IMR-90 (cell line): Measurements from ENCODE around the gene TMEM245. TPM values are rescaled to one million over a fixed set of nuclear protein-coding genes. Genes with fewer than 3 reads are reported as not detected.

Source experiments
- ATAC-seq: fragments of 200-7000 bp; cut with Tn5 transposase; 2 replicates; pipeline ENCODE4 v1.9.1; 2020; ENCODE audit warnings: low read depth, mild to moderate bottlenecking, moderate library complexity
- BruUV-seq: library from RNA; stranded (reverse); fragments of 400-500 nt; replicated peaks from 2 replicates; lab custom pipeline; 2021; lab: Mats Ljungman, UMichigan
- CTCF ChIA-PET: fragments of 300-600 bp; formaldehyde crosslinking; extraction: SDS; loops from one replicate; lab custom pipeline; 2021; ENCODE audit warnings: antibody characterized with exemption; lab: Yijun Ruan, JAX
- POLR2A ChIA-PET: fragments of 300-600 bp; sonication (Branson Sonifier 250); formaldehyde crosslinking; loops from one replicate; lab custom pipeline; 2022; ENCODE audit warnings: antibody characterized with exemption; ENCODE audit not compliant: unreplicated experiment; lab: Charles Lee
- DNase-seq: peaks from one replicate; pipeline ENCODE4 v3.0.0; 2013
- H2AFZ ChIP-seq: replicated peaks from 2 replicates; pipeline ENCODE3; 2013; ENCODE audit warnings: low read length, mild to moderate bottlenecking; ENCODE audit not compliant: poor library complexity
- H2AK5ac ChIP-seq: 2 replicates; pipeline ENCODE4 v1.6.1; 2013; ENCODE audit warnings: low read depth, low read length, inconsistent platforms
- H2AK9ac ChIP-seq: replicated peaks from 2 replicates; pipeline ENCODE3; 2013; ENCODE audit warnings: mild to moderate bottlenecking, low read depth, low read length, moderate library complexity; ENCODE audit not compliant: poor library complexity
- H2BK120ac ChIP-seq: 2 replicates; pipeline ENCODE4 v1.6.1; 2013; ENCODE audit warnings: low read depth, low read length, inconsistent platforms
- H2BK15ac ChIP-seq: 3 replicates; pipeline ENCODE4 v1.6.1; 2013; ENCODE audit warnings: low read depth, low read length, inconsistent platforms
- H2BK20ac ChIP-seq: 2 replicates; pipeline ENCODE4 v1.6.1; 2013; ENCODE audit warnings: low read depth, mild to moderate bottlenecking, inconsistent platforms, low read length, moderate library complexity
- H2BK5ac ChIP-seq: 2 replicates; pipeline ENCODE4 v1.6.1; 2013; ENCODE audit warnings: mild to moderate bottlenecking, low read depth, low read length, inconsistent platforms; ENCODE audit not compliant: poor library complexity, severe bottlenecking
- H3K14ac ChIP-seq: replicated peaks from 2 replicates; pipeline ENCODE4 v1.6.1; 2013; ENCODE audit warnings: low read depth, low read length, inconsistent platforms
- H3K18ac ChIP-seq: 2 replicates; pipeline ENCODE4 v1.6.1; 2013; ENCODE audit warnings: low read depth, low read length, control low read depth
- H3K23ac ChIP-seq: 2 replicates; pipeline ENCODE4 v1.6.1; 2013; ENCODE audit warnings: low read depth, low read length, inconsistent platforms
- H3K27ac ChIP-seq: 2 replicates; pipeline ENCODE4 v1.5.1; 2013; ENCODE audit warnings: mild to moderate bottlenecking, control low read depth, low read length; ENCODE audit not compliant: insufficient read depth
- H3K27me3 ChIP-seq: 2 replicates; pipeline ENCODE4 v1.6.1; 2013; ENCODE audit warnings: low read length; ENCODE audit not compliant: control insufficient read depth, insufficient read depth
- H3K36me3 ChIP-seq: 2 replicates; pipeline ENCODE4 v1.6.1; 2013; ENCODE audit warnings: low read length, mixed read lengths; ENCODE audit not compliant: control insufficient read depth, insufficient read depth
- H3K4ac ChIP-seq: 2 replicates; pipeline ENCODE4 v1.6.1; 2013; ENCODE audit warnings: low read depth, low read length, inconsistent platforms
- H3K4me1 ChIP-seq: 2 replicates; pipeline ENCODE4 v1.6.1; 2013; ENCODE audit warnings: low read length, mixed read lengths; ENCODE audit not compliant: control insufficient read depth, insufficient read depth
- H3K4me2 ChIP-seq: 2 replicates; pipeline ENCODE4 v1.6.1; 2013; ENCODE audit warnings: low read depth, mild to moderate bottlenecking, control low read depth, low read length, moderate library complexity
- H3K4me3 ChIP-seq: 2 replicates; pipeline ENCODE4 v1.5.1; 2013; ENCODE audit warnings: low read depth, mild to moderate bottlenecking, control low read depth, low read length, moderate library complexity; ENCODE audit not compliant: insufficient read depth
- H3K56ac ChIP-seq: 2 replicates; pipeline ENCODE4 v1.6.1; 2013; ENCODE audit warnings: low read length, inconsistent platforms; ENCODE audit not compliant: insufficient read depth; ENCODE audit errors: extremely low read depth
- H3K79me1 ChIP-seq, 2 experiments: 2 replicates each; pipeline ENCODE4 v1.6.1; 2013; ENCODE audit warnings: low read length in 2 of 2, inconsistent platforms in 1 of 2, low read depth in 1 of 2
- H3K9ac ChIP-seq: 2 replicates; pipeline ENCODE4 v1.6.1; 2013; ENCODE audit warnings: low read depth, low read length, control low read depth
- H3K9me1 ChIP-seq: 2 replicates; pipeline ENCODE4 v1.6.1; 2013; ENCODE audit warnings: low read length, inconsistent platforms; ENCODE audit not compliant: insufficient read depth
- H3K9me3 ChIP-seq: 2 replicates; pipeline ENCODE4 v1.6.1; 2013; ENCODE audit warnings: low read length; ENCODE audit not compliant: control insufficient read depth, insufficient read depth
- H4K20me1 ChIP-seq: 2 replicates; pipeline ENCODE4 v1.6.1; 2013; ENCODE audit warnings: low read length, inconsistent platforms; ENCODE audit not compliant: insufficient read depth
- H4K5ac ChIP-seq: 2 replicates; pipeline ENCODE4 v1.6.1; 2013; ENCODE audit warnings: mild to moderate bottlenecking, low read depth, low read length, control low read depth
- H4K8ac ChIP-seq, 2 experiments: 2 replicates each; pipeline ENCODE4 v1.6.1; 2013; ENCODE audit warnings: low read depth in 2 of 2, low read length in 2 of 2, control low read depth in 1 of 2, inconsistent platforms in 1 of 2
- H4K91ac ChIP-seq: 2 replicates; pipeline ENCODE4 v1.6.1; 2013; ENCODE audit warnings: low read depth, low read length, inconsistent platforms; ENCODE audit not compliant: insufficient read depth
- BHLHE40 ChIP-seq: fragments of 150-350 bp; IDR thresholded peaks from 2 replicates; pipeline ENCODE4 v1.6.1; 2016; ENCODE audit warnings: mild to moderate bottlenecking, low read depth, low read length
- CEBPB ChIP-seq: IDR thresholded peaks from 2 replicates; pipeline ENCODE4 v1.6.1; 2012; ENCODE audit warnings: low read depth, low read length, improper control_type of control experiment
- CHD1 ChIP-seq: IDR thresholded peaks from 2 replicates; pipeline ENCODE4 v1.6.1; 2012; ENCODE audit warnings: low read depth, low read length, improper control_type of control experiment
- CTCF ChIP-seq: conservative IDR thresholded peaks from 2 replicates; pipeline ENCODE4 v1.5.1; 2012; ENCODE audit warnings: mild to moderate bottlenecking, low read depth, low read length, improper control_type of control experiment
- ELK1 ChIP-seq: fragments of 150-350 bp; IDR thresholded peaks from 2 replicates; pipeline ENCODE4 v1.6.1; 2016; ENCODE audit warnings: low read depth, mild to moderate bottlenecking, low read length, moderate library complexity, borderline replicate concordance
- FOS ChIP-seq: fragments of 150-350 bp; IDR thresholded peaks from 2 replicates; pipeline ENCODE4 v1.6.1; 2016; ENCODE audit warnings: low read depth, low read length
- MAFK ChIP-seq: IDR thresholded peaks from 2 replicates; pipeline ENCODE4 v1.6.1; 2012; ENCODE audit warnings: low read depth, low read length, improper control_type of control experiment
- MAZ ChIP-seq: IDR thresholded peaks from 2 replicates; pipeline ENCODE4 v1.6.1; 2012; ENCODE audit warnings: low read depth, mild to moderate bottlenecking, low read length, improper control_type of control experiment, moderate library complexity, borderline replicate concordance
- MXI1 ChIP-seq: IDR thresholded peaks from 2 replicates; pipeline ENCODE4 v1.6.1; 2012; ENCODE audit warnings: low read depth, mild to moderate bottlenecking, low read length, moderate library complexity, borderline replicate concordance
- NFE2L2 ChIP-seq: fragments of 150-350 bp; IDR thresholded peaks from 2 replicates; pipeline ENCODE4 v1.6.1; 2016; ENCODE audit warnings: low read depth, mild to moderate bottlenecking, low read length
- POLR2A ChIP-seq: IDR thresholded peaks from 2 replicates; pipeline ENCODE4 v1.6.1; 2012; ENCODE audit warnings: mild to moderate bottlenecking, low read depth, low read length
- RAD21 ChIP-seq: IDR thresholded peaks from 2 replicates; pipeline ENCODE4 v1.6.1; 2012; ENCODE audit warnings: low read length, improper control_type of control experiment
- RCOR1 ChIP-seq: IDR thresholded peaks from 2 replicates; pipeline ENCODE4 v1.6.1; 2012; ENCODE audit warnings: mild to moderate bottlenecking, low read length, improper control_type of control experiment; ENCODE audit not compliant: insufficient replicate concordance
- RFX5 ChIP-seq: IDR thresholded peaks from 2 replicates; pipeline ENCODE4 v1.8.0; 2012; ENCODE audit warnings: low read depth, mild to moderate bottlenecking, low read length, moderate library complexity
- SMC3 ChIP-seq: fragments of 150-350 bp; IDR thresholded peaks from 2 replicates; pipeline ENCODE4 v1.6.1; 2016; ENCODE audit warnings: low read depth, mild to moderate bottlenecking, antibody characterized with exemption, low read length, moderate library complexity
- USF2 ChIP-seq: fragments of 150-350 bp; IDR thresholded peaks from 2 replicates; pipeline ENCODE4 v1.6.1; 2017; ENCODE audit warnings: mild to moderate bottlenecking, antibody characterized with exemption, low read length, low read depth
- WGBS, 2 experiments: methylation state at CpG; one replicate each; pipeline versions ENCODE4 v1.1.5 to v1.1.7; 2013; ENCODE audit warnings: missing lambda C conversion rate in 2 of 2; ENCODE audit not compliant: insufficient read length in 1 of 2; ENCODE audit errors: extremely low coverage in 2 of 2; 5-methylcytosine and 5-hydroxymethylcytosine counted together
- dilution Hi-C: fragments of 300-500 bp; cut with HindIII; formaldehyde crosslinking; loops from one replicate; pipeline ENCODE4 v1.14.3; 2018; ENCODE audit warnings: low sequenced_read_pairs; ENCODE audit not compliant: unreplicated experiment
- in situ Hi-C: fragments of 300-500 bp; cut with MboI; formaldehyde crosslinking; loops from 3 replicates; pipeline ENCODE4 v1.14.3; 2019; ENCODE audit warnings: low sequenced_read_pairs, inconsistent platforms, mixed read lengths
- intact Hi-C: fragments of 100-400 bp; cut with micrococcal nuclease; formaldehyde crosslinking; loops from 2 replicates; pipeline ENCODE4 v1.10.0; 2022
- polyA plus RNA-seq, 3 experiments: library from polyadenylated mRNA; depleted of rRNA; stranded (reverse); fragments of >200 nt; gene quantifications; 2 replicates each; pipeline ENCODE4 v1.2.3, GENCODE V29; 2012; ENCODE audit warnings: low replicate concordance in 1 of 3
- total RNA-seq: library from RNA; depleted of rRNA; stranded (reverse); fragments of >200 nt; gene quantifications from 2 replicates; pipeline ENCODE4 v1.2.3, GENCODE V29; 2012

Gene TMEM245
- total and polyA plus RNA-seq, 2 of the 4 experiments (the other 2 are of a cell fraction) = 24.8 to 57.9 TPM

GRCh38 chr9:108978205-108978604, 141.5 kb downstream of the TMEM245 start:
- Histone ChIP-seq H2BK5ac (no peak overlapping the region), H3K9me3 (no peaks in the 10 kb centered on the region), H4K5ac (no peak overlapping the region), H3K4ac (no peak overlapping the region), H4K8ac (no peak overlapping the region), H2AK5ac (no peak overlapping the region), H4K91ac (no peak overlapping the region), H2BK15ac (no peak overlapping the region), H3K4me3 (no peak overlapping the region), H3K9ac (no peak overlapping the region), H3K36me3 (peaks cover 11% of the 10 kb centered on the region), H3K9me1 (no peaks in the 10 kb centered on the region), H3K79me1 (peaks cover 13 to 15% of the 10 kb centered on the region in 2 experiments), H3K14ac (no peak overlapping the region), H3K4me2 (no peak overlapping the region), H3K18ac (no peak overlapping the region), H2AK9ac (no peak overlapping the region), H2BK120ac (no peak overlapping the region), H4K20me1 (no peaks in the 10 kb centered on the region), H2AFZ (no peak overlapping the region), H3K4me1 (no peaks in the 10 kb centered on the region), H3K23ac (no peak overlapping the region), H2BK20ac (no peak overlapping the region), H3K56ac (no peak overlapping the region), H3K27me3 (no peaks in the 10 kb centered on the region), H3K27ac (no peak overlapping the region)
- DNase-seq = no peak
- CTCF ChIA-PET = no interaction called here
- in situ Hi-C loops (no loop called here), dilution Hi-C loops (no loop called here), intact Hi-C loops (no loop called here)
- WGBS, 2 experiments = 33% methylated on average over 1 of the region's 1 CpG; no CpG with 5 or more reads in 1 of the 2 experiments
- no peak for ATAC-seq
- BruUV-seq = no TSS peak
- TF ChIP-seq MAFK = no peak
- no peak for TF ChIP-seq RFX5
- TF ChIP-seq SMC3 = no peak
- no peak for TF ChIP-seq FOS
- no peak for TF ChIP-seq CHD1
- TF ChIP-seq ELK1 = no peak
- TF ChIP-seq MAZ = no peak
- TF ChIP-seq BHLHE40 = no peak
- no peak for TF ChIP-seq CEBPB
- TF ChIP-seq NFE2L2 = no peak
- TF ChIP-seq USF2 = no peak
- TF ChIP-seq RCOR1 = no peak
- TF ChIP-seq MXI1 = no peak
- TF ChIP-seq CTCF = no peak
- TF ChIP-seq RAD21 = no peak
- no peak for TF ChIP-seq POLR2A
- POLR2A ChIA-PET = interaction anchor here (0.5 kb wide), 1 partner anchor 160 kb away, joined by 9 read pairs; no protein-coding TSS in a partner anchor
